LNCAP (cell line): ENCODE results near the gene TERB1.

Experiments
- TF ChIP-seq, protein P1 (sequence below): fragments of 450-650 bp; IDR thresholded peaks from 2 replicates; pipeline ENCODE4 v1.5.1; 2017; ENCODE audit warnings: mild to moderate bottlenecking

TERB1 gene

DNA sequence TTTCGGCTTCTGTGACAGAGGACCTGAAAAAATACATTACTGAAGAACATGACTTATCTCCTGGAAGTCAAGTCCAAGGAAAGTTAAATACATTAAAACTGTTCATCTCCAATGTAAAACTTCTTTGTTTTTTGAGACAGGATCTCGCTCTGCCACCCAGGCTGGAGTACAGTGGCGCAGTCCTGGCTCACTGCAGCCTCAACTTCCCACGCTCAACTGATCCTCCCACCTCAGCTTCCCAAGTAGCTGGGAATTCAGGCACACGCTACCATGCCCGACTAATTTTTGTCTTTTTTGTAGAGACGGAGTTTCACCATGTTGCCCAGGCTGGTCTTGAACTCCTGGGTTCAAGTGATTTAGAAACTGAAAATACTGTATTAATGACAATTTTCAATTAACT, 9.7 kb upstream of the TERB1 start:
- TF ChIP-seq, protein P1, sequence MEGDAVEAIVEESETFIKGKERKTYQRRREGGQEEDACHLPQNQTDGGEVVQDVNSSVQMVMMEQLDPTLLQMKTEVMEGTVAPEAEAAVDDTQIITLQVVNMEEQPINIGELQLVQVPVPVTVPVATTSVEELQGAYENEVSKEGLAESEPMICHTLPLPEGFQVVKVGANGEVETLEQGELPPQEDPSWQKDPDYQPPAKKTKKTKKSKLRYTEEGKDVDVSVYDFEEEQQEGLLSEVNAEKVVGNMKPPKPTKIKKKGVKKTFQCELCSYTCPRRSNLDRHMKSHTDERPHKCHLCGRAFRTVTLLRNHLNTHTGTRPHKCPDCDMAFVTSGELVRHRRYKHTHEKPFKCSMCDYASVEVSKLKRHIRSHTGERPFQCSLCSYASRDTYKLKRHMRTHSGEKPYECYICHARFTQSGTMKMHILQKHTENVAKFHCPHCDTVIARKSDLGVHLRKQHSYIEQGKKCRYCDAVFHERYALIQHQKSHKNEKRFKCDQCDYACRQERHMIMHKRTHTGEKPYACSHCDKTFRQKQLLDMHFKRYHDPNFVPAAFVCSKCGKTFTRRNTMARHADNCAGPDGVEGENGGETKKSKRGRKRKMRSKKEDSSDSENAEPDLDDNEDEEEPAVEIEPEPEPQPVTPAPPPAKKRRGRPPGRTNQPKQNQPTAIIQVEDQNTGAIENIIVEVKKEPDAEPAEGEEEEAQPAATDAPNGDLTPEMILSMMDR = no peak

DNA sequence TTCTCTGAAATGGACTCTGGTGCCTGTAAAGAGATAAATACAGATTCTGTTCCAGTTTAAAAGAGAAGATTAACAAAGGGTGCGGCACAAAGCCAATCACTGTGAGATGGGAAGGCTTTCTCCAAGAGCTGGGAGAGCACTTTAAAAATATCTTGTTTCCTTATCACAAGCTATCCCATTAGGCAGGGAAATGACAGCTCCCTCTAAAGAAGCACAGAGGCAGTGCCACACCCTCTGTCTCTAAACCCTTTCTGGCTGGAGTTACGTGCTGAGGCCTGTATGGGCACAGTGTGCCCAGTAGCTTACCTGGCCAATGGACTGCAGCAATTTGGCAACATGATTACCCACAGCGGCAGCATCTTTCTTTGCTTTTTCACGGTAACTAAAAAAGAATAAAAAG, 9.0 kb upstream of the TERB1 start:
- TF ChIP-seq, protein P1 = no peak

DNA sequence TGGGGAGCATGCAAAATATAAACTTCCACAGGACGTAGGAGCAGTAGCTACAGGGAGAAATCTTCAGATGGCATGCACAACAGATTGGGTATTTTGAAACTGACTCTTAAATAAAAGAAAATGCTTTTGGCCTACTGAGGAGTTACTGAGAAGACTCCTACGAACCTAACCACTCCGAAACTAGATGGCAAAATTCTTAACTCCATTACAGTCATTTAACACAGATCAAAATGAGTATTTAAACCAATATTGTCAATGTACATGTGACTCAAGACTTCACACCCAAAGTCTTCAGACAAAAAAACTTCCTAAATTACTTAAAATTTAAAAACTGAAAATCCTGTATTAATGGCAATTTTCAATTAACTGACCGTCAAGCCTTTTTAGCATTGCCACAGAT, 8.4 kb upstream of the TERB1 start:
- TF ChIP-seq, protein P1 = no peak

DNA sequence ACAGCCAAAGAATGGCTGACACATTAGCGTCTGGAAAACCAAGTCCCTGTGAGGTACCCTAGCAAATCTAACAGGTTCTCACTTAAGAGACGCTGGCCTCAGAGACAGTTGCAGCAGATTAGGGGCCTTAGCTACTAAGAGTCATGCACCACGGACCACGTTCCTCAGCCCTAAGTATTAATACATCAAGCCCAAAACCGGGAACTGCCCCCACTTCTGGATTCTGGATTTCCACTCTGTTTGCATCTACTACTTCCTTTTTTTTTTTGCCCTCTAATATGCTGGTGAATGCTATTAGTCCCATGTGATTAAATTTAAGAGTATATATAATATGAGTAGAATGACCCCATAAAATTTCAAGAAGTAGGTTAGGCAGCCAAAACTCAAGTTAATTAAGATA, 775 bp upstream of the TERB1 start:
- TF ChIP-seq, protein P1 = no peak

DNA sequence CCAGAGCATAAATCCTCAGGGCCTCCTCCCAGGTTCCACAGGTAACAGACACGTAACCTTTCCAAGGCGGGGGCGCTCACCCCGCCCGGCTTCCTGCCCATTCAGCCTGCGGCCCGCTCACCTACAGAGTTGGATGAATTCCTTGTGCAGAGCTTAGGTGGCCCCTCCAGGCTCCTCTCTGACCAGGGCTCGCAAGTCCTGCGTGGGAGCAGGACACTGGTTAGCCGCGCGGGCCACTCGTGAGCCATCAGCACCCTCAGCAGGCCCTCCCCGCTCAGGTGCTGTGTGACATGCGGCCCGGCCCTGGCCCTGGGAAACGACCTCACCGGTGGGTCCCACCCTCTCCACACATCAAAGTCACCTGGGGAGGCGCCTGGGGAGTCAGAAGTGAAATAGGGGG, 528 bp downstream of the TERB1 start:
- TF ChIP-seq, protein P1 = no peak

DNA sequence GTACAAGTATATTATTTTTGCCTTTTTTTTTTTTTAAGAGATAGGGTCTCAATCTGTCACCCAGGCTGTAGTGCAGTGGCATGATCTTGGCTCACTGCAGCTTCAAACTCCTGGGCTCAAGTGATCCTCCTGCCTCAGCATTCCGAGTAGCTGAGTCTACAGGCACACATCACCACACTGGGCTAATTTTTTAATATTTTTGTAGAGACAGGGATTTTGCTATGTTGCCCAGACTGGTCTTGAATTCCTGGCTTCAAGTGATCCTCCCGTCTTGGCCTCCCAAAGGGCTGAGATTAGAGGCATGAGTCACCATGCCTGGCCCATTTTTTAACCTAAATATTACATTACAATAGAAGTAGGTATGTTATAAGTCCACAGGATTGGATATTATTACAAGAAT, 3.2 kb downstream of the TERB1 start:
- TF ChIP-seq, protein P1 = no peak

DNA sequence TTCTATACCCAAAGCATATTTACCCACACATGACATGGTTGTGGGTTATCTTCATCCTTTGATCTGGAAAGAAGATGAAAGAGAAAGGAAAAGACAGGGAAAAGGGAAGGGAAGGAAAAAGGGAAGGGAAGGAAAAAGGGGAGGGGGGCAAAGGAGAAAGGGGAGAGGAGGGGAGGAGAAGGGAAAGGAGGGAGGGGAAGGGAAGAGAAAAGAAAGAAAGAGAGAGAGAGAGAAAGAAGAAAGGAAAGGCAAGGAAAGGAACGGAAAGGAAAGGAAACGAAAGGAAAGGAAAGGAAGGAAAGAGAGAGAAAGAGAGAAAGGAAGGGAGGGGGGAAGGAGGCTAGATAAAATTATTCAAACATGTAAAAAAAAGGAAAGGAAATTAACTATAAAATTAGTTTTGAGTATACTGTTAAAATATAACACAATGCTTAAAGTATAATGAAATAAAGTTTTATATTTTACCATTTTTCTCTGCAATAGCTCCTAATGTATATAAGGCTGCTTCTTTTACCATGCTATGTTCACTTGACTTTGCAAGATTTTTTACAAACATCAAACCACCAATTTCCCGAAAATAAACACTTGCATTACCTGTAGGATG, 11.2 kb downstream of the TERB1 start:
- TF ChIP-seq, protein P1 = no peak

DNA sequence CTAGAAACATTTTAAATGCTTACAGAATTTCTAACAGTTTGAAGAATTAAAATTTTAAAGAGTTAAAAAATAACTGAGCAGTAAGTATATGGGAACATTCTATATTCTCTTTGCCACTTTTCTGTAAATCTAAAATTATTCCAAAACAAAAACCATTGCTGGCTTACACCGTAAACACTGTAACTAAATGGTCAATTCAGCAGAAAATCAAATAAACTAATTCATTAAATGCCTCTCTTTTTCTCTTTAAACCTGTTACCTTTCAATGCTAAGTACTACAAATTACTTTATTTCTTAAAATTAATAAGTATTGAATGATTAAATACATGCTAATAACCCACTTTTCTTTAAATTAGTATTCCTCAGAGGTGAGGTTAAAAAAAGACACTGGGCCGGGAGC, 14.0 kb downstream of the TERB1 start:
- TF ChIP-seq, protein P1 = no peak
